CD4-positive, alpha-beta memory T cell (primary cell): ENCODE data around the gene GINM1. TPM values are rescaled to one million over a fixed set of nuclear protein-coding genes. Genes with fewer than 3 reads are reported as not detected.

ENCODE experiments used
- CTCF ChIA-PET: fragments of 350-600 bp; sonication (Branson Sonifier 250); formaldehyde crosslinking; loops from one replicate; lab custom pipeline; 2021; ENCODE audit warnings: inconsistent platforms; ENCODE audit not compliant: partially characterized antibody; lab: Charles Lee
- POLR2A ChIA-PET: fragments of 350-600 bp; sonication (Branson Sonifier 250); formaldehyde crosslinking; loops from one replicate; lab custom pipeline; 2021; ENCODE audit not compliant: partially characterized antibody; lab: Charles Lee
- DNase-seq, 5 donors: peaks; one replicate each; pipeline versions ENCODE4 v3.0.0 to v3.0.0-alpha.2; 2020 to 2022; ENCODE audit warnings: mixed read lengths in 1 of 5
- H3K27ac ChIP-seq: one replicate; pipeline ENCODE4 v1.7.0; 2013; ENCODE audit warnings: low read depth, low read length
- H3K27me3 ChIP-seq: 2 replicates; pipeline ENCODE4 v1.7.0; 2013; ENCODE audit warnings: mild to moderate bottlenecking, low read length, moderate library complexity; ENCODE audit not compliant: insufficient read depth
- H3K36me3 ChIP-seq: 2 replicates; pipeline ENCODE4 v1.7.0; 2013; ENCODE audit warnings: mild to moderate bottlenecking, low read length, moderate library complexity; ENCODE audit not compliant: insufficient read depth
- H3K4me1 ChIP-seq: 2 replicates; pipeline ENCODE4 v1.7.0; 2013; ENCODE audit warnings: mild to moderate bottlenecking, low read length, moderate library complexity; ENCODE audit not compliant: insufficient read depth
- H3K4me3 ChIP-seq, 2 donors: one replicate each; pipeline ENCODE4 v1.7.0; 2013; ENCODE audit warnings: low read length in 2 of 2, mild to moderate bottlenecking in 1 of 2
- H3K9me3 ChIP-seq, 2 donors: one replicate each; pipeline ENCODE4 v1.7.0; 2013; ENCODE audit warnings: low read length in 2 of 2, control low read depth in 1 of 2; ENCODE audit not compliant: control insufficient read depth in 1 of 2
- H3K27ac Mint-ChIP-seq, 7 donors: one replicate each; pipeline ENCODE4 v1.8.0; 2020 to 2021; ENCODE audit warnings: mixed read lengths in 7 of 7, mild to moderate bottlenecking in 6 of 7, inconsistent platforms in 3 of 7, moderate library complexity in 3 of 7
- H3K27me3 Mint-ChIP-seq, 2 donors: one replicate each; pipeline ENCODE4 v1.8.0; 2020 to 2021; ENCODE audit warnings: mixed read lengths in 2 of 2
- H3K36me3 Mint-ChIP-seq, 2 donors: one replicate each; pipeline ENCODE4 v1.8.0; 2020 to 2021; ENCODE audit warnings: mixed read lengths in 2 of 2, inconsistent platforms in 1 of 2, mild to moderate bottlenecking in 1 of 2
- H3K4me1 Mint-ChIP-seq, 4 donors: one replicate each; pipeline ENCODE4 v1.8.0; 2020 to 2021; ENCODE audit warnings: mixed read lengths in 4 of 4, mild to moderate bottlenecking in 1 of 4
- H3K4me3 Mint-ChIP-seq, 8 donors: one replicate each; pipeline ENCODE4 v1.8.0; 2020 to 2021; ENCODE audit warnings: mixed read lengths in 8 of 8, mild to moderate bottlenecking in 7 of 8, moderate library complexity in 6 of 8, inconsistent platforms in 3 of 8
- H3K9me3 Mint-ChIP-seq, 8 donors: one replicate each; pipeline ENCODE4 v1.8.0; 2020 to 2021; ENCODE audit warnings: mixed read lengths in 8 of 8, mild to moderate bottlenecking in 5 of 8, inconsistent platforms in 3 of 8, moderate library complexity in 1 of 8
- intact Hi-C: fragments of 100-400 bp; cut with micrococcal nuclease; formaldehyde crosslinking; loops from one replicate; pipeline ENCODE4 v1.15.1; 2023
- polyA plus RNA-seq, 2 donors: library from polyadenylated mRNA; unstranded; fragments of 300-500 nt; fragmentation: Illumina TruSeq; gene quantifications; one replicate each; pipeline ENCODE4 v1.2.3, GENCODE V29; 2021
- total RNA-seq, 2 experiments: library from RNA; stranded (reverse); gene quantifications; one replicate each; pipeline ENCODE4 v1.2.3, GENCODE V29; 2021

GINM1 gene
- total and polyA plus RNA-seq, 4 experiments from 2014 or later, result 17.1 to 26.1 (median 20.8) TPM

DNA sequence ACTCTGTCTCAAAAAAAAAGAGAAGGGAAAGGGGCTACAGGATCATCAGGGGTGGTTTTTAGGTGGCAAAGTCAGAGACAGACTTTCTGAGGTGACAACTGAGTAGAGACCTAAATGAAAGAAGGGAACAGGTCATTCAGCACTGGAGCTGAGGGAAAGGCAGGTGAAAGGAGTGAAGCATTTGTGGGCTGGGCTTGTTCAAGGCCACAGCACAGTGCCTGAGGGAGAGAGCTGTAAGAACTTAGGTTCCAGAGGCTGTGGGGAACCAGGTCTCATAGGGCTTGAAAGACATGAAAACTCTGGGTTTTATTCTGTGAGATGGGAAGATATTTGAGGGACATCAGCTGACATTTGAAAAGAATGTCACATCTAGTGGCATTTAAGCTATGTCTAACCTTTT lies 61.5 kb downstream of the GINM1 start:
- ChIA-PET CTCF (interaction anchor here (1.0 kb wide), 1 partner anchor 20 kb away, joined by 3 read pairs; no protein-coding TSS in a partner anchor), POLR2A (interaction anchor here (1.1 kb wide), 1 partner anchor 16 kb away, joined by 3 read pairs; no protein-coding TSS in a partner anchor)
- H3K36me3 ChIP-seq, result peaks cover 13% of the 10 kb centered on the region
- intact Hi-C loops, result no loop called here
- no peak for DNase-seq
- peaks cover 39 to 42% of the 10 kb centered on the region in 2 donors for H3K36me3 Mint-ChIP-seq
- H3K4me3 Mint-ChIP-seq, result no peak overlapping the region
- no peak overlapping the region for H3K4me3 ChIP-seq
- H3K9me3 ChIP-seq, result no peaks in the 10 kb centered on the region
- no peaks in the 10 kb centered on the region for H3K27me3 Mint-ChIP-seq
- H3K9me3 Mint-ChIP-seq, result no peaks in the 10 kb centered on the region
- H3K27me3 ChIP-seq, result no peaks in the 10 kb centered on the region
- peaks cover 0 to 9% (median 5%) of the 10 kb centered on the region in 4 donors for H3K4me1 Mint-ChIP-seq
- H3K27ac Mint-ChIP-seq, result peak overlapping the region in 5 of 7 donors; percentile 14 to 83 (median 52)
- H3K27ac ChIP-seq, result no peak overlapping the region
- H3K4me1 ChIP-seq, result no peaks in the 10 kb centered on the region

DNA sequence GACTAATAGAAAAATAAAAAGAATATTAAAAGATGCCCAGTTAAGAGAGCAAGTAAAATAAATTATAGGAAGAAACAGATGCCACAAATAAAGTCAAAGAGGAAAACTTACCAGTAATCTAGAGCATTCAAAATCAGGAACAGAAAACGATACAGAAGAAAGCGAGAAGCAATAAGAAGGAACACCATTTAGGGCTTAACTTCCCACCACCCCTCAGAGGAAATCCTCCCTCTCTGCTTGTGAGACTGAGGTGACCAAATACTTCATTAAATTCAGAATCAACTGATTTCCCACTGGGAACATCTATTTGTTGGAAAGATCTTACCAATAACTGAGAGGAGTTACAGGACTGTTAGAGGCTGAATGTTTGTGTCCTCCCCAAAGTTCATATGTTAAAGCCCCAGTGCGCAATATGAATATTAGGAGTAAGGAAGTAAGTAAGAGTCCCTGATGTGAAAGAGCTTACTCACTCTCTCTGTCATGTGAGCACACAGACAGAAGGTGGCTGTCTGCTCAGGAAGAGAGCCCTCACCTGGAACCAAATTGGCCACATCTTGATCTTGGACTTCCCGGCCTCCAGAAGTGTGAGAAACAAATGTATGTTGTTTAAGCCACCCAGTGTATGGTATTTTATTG lies 62.8 kb downstream of the GINM1 start:
- Histone ChIP-seq H3K27me3 (no peaks in the 10 kb centered on the region), H3K4me1 (no peaks in the 10 kb centered on the region), H3K4me3 (no peak overlapping the region), H3K27ac (no peak overlapping the region), H3K9me3 (no peaks in the 10 kb centered on the region), H3K36me3 (peaks cover 10% of the 10 kb centered on the region)
- ChIA-PET POLR2A (no interaction called here), CTCF (no interaction called here)
- Mint-ChIP-seq H3K36me3 (peaks cover 34 to 38% of the 10 kb centered on the region in 2 donors), H3K4me3 (no peak overlapping the region), H3K9me3 (no peaks in the 10 kb centered on the region), H3K27me3 (no peaks in the 10 kb centered on the region), H3K4me1 (peaks cover 0 to 9% (median 5%) of the 10 kb centered on the region in 4 donors), H3K27ac (peak overlapping the region in 1 of 7 donors; percentile 38)
- intact Hi-C loops, result no loop called here
- DNase-seq, result no peak

DNA sequence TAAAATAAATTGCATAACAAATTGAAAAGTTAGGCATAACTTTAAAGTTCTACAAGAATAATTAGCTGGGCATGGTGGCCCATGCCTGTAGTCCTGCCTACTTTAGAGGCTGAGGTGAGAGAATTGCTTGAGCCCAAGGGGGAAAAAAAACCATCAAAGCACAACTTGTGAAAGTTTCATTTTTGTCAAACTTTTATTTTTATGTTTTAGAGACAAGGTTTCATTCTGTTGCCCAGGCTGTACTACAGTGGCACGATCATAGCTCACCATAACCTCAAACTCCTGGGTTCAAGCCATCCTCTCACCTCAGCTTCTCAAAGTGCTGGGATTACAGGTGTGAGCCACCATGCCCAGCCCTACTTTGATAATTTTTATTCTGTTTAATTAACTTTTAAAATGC lies 68.1 kb downstream of the GINM1 start:
- intact Hi-C loops, result no loop called here
- Histone ChIP-seq H3K27me3 (no peaks in the 10 kb centered on the region), H3K36me3 (no peaks in the 10 kb centered on the region), H3K4me1 (no peaks in the 10 kb centered on the region), H3K9me3 (no peaks in the 10 kb centered on the region), H3K27ac (no peak overlapping the region), H3K4me3 (no peak overlapping the region)
- no peak overlapping the region for H3K27ac Mint-ChIP-seq
- no peaks in the 10 kb centered on the region for H3K27me3 Mint-ChIP-seq
- no peaks in the 10 kb centered on the region for H3K9me3 Mint-ChIP-seq
- no peak overlapping the region for H3K4me3 Mint-ChIP-seq
- peaks cover 0 to 12% (median 5%) of the 10 kb centered on the region in 4 donors for H3K4me1 Mint-ChIP-seq
- H3K36me3 Mint-ChIP-seq, result peaks cover 26 to 37% of the 10 kb centered on the region in 2 donors
- DNase-seq, result no peak
- CTCF ChIA-PET, result no interaction called here
- POLR2A ChIA-PET, result no interaction called here

DNA sequence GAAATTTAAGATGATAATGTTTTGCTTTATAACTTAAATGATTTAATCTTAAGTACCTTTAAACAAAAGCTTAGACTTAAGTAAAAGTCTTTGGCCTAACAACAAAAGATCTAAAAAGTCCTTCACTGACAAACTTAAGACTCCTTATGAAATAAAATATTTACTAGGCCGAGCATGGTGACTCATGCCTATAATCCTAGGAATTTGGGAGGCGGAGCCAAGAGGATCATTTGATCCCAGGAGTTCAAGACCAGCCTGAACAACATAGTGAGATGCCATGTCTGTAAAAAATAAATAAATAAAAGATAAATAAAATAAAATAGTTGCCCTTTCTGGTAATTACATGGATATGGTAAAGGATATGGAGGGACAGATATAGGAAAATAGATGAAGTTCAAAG lies 69.9 kb downstream of the GINM1 start:
- Histone ChIP-seq H3K27me3 (no peaks in the 10 kb centered on the region), H3K27ac (no peak overlapping the region), H3K9me3 (no peaks in the 10 kb centered on the region), H3K36me3 (no peaks in the 10 kb centered on the region), H3K4me3 (no peak overlapping the region), H3K4me1 (no peaks in the 10 kb centered on the region)
- peaks cover 4 to 10% (median 6%) of the 10 kb centered on the region in 4 donors for H3K4me1 Mint-ChIP-seq
- H3K27ac Mint-ChIP-seq, result no peak overlapping the region
- H3K9me3 Mint-ChIP-seq, result no peaks in the 10 kb centered on the region
- H3K27me3 Mint-ChIP-seq, result no peaks in the 10 kb centered on the region
- H3K36me3 Mint-ChIP-seq, result peaks cover 19 to 34% of the 10 kb centered on the region in 2 donors
- H3K4me3 Mint-ChIP-seq, result no peak overlapping the region
- CTCF ChIA-PET, result no interaction called here
- no peak for DNase-seq
- intact Hi-C loops, result no loop called here
- POLR2A ChIA-PET, result no interaction called here

Other genes starting within 250 kb of the GINM1 start
- 100 to 1,000 TPM; 108 to 116 TPM for gene TAB2, start 248.7 kb upstream of the GINM1 start, total RNA-seq
- 10 to 100 TPM; 27.0 to 28.9 TPM for gene TAB2, start 248.7 kb upstream of the GINM1 start, polyA plus RNA-seq
- 10 to 100 TPM in 1 of 2 experiments, 1 to 10 TPM in 1; 6.8 to 10.0 TPM for gene SUMO4, start 166.1 kb upstream of the GINM1 start, total RNA-seq
- 1 to 10 TPM in 1 of 2 donors, not detected in 1; 2.2 TPM for gene SUMO4, start 166.1 kb upstream of the GINM1 start, polyA plus RNA-seq
- 100 to 1,000 TPM in 1 of 2 experiments, 10 to 100 TPM in 1; 91.5 to 106 TPM for gene ZC3H12D, start 81.4 kb upstream of the GINM1 start, total RNA-seq
- 1 to 10 TPM; 3.1 to 9.8 TPM for gene ZC3H12D, start 81.4 kb upstream of the GINM1 start, polyA plus RNA-seq
- gene PPIL4, start 20.3 kb upstream of the GINM1 start, total RNA-seq, result 10 to 100 TPM; 33.1 to 35.7 TPM
- gene PPIL4, start 20.3 kb upstream of the GINM1 start, polyA plus RNA-seq, result 10 to 100 TPM in 1 of 2 donors, 1 to 10 TPM in 1; 10.0 to 14.5 TPM
- 10 to 100 TPM; 18.2 to 21.4 TPM for gene KATNA1, start 82.3 kb downstream of the GINM1 start, total RNA-seq
- 10 to 100 TPM; 27.5 to 34.7 TPM for gene KATNA1, start 82.3 kb downstream of the GINM1 start, polyA plus RNA-seq
- 10 to 100 TPM; 47.4 to 51.8 TPM for gene LATS1, start 151.7 kb downstream of the GINM1 start, total RNA-seq
- gene LATS1, start 151.7 kb downstream of the GINM1 start, polyA plus RNA-seq, result 10 to 100 TPM in 1 of 2 donors, 1 to 10 TPM in 1; 5.8 to 16.4 TPM
- 10 to 100 TPM; 56.0 to 58.3 TPM for gene NUP43, start 180.2 kb downstream of the GINM1 start, total RNA-seq
- 1 to 10 TPM; 1.9 to 7.3 TPM for gene NUP43, start 180.2 kb downstream of the GINM1 start, polyA plus RNA-seq
- 10 to 100 TPM; 50.8 to 55.8 TPM for gene PCMT1, start 183.4 kb downstream of the GINM1 start, total RNA-seq
- 100 to 1,000 TPM; 145 to 196 TPM for gene PCMT1, start 183.4 kb downstream of the GINM1 start, polyA plus RNA-seq